Islet of Langerhans (tissue), 1 donor: ENCODE data around the gene NDUFA12.

Experiments
- FAIRE-seq: peaks from one replicate; lab custom pipeline; 2011; peaks lifted over from hg19 to GRCh38; lab: Jason Lieb, UNC

The NDUFA12 gene

GRCh38 chr12:94980577-94980976 is 22.9 kb downstream of the NDUFA12 start:
- peak; percentile 76 for FAIRE-seq

GRCh38 chr12:94979941-94980340 is 23.6 kb downstream of the NDUFA12 start:
- no peak for FAIRE-seq

- no peak for FAIRE-seq
These were observed 25.6 kb downstream of the NDUFA12 start for GRCh38 chr12:94977766-94978468.

GRCh38 chr12:94973221-94973620 is 30.3 kb downstream of the NDUFA12 start:
- FAIRE-seq = no peak

- no peak for FAIRE-seq
These were observed 30.7 kb downstream of the NDUFA12 start for GRCh38 chr12:94972795-94973194.

- no peak for FAIRE-seq
These were observed 31.6 kb downstream of the NDUFA12 start for GRCh38 chr12:94971923-94972322.

DNA sequence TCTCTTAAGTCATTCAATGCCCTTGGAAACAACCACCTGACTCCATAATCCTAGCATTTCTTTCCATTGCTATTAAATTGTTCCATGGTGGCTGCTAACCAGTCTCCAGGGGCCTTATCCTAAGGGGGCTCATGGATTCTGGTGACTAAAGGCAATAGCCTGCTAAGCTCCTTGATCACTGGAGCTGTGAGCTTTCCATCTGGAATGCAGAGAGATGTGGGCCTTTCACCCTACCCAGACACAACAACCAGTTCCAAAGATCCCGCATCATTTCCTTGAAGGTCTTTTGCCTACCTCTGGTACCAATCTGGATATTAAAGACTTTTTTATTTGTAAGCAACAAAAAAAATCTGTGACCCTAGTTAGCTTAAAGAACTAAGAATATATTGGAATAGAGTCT is 32.9 kb downstream of the NDUFA12 start:
- no peak for FAIRE-seq

- no peak for FAIRE-seq
These were observed 34.1 kb downstream of the NDUFA12 start for GRCh38 chr12:94969424-94969823.

GRCh38 chr12:94965982-94966630 is 37.4 kb downstream of the NDUFA12 start:
- FAIRE-seq = no peak

DNA sequence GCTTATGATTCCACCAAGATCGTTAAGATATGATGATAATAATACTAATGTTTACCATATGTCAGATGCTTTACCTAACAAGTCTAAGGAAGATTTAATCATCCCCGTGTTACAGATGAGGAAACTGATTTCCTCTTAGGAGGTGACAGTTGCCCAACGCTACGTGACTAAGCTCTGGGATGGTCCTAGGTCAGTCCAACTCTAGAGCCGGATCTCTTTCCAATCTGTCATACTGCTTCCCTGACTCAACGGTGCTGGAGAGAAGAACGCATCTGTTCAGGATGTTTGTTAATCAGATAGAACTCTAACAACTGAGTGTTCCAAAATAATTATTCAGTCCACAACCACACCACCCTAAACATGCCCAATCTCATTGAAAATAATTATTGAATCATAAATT is 39.8 kb downstream of the NDUFA12 start:
- FAIRE-seq = no peak

GRCh38 chr12:94962670-94963069 is 40.8 kb downstream of the NDUFA12 start:
- no peak for FAIRE-seq

GRCh38 chr12:94961911-94962310 is 41.6 kb downstream of the NDUFA12 start:
- FAIRE-seq = no peak

- no peak for FAIRE-seq
These were observed 42.2 kb downstream of the NDUFA12 start for GRCh38 chr12:94961256-94961824.

DNA sequence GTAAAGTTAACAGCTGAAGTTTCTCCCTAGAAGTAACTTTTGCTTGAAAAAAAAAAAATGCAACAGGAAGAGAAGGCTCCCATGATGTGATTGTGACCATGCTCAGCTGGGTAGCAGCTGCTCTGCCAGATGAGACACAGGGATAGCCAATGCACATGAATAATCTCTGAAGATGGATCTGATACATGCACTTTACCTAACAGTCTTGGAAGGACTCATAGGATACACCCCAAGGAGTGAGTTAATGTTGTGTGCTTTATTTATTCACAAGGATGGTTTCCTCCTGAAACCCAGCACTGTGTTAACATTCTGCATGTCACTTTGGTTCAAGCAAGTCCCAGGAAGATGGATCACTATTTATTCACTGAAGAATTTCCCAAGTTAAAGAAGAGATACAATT is 46.5 kb downstream of the NDUFA12 start:
- FAIRE-seq = no peak

- FAIRE-seq = no peak
These were observed 48.4 kb downstream of the NDUFA12 start for GRCh38 chr12:94954948-94955592.

- no peak for FAIRE-seq
These were observed 49.3 kb downstream of the NDUFA12 start for GRCh38 chr12:94954029-94954685.

- no peak for FAIRE-seq
These were observed 51.2 kb downstream of the NDUFA12 start for GRCh38 chr12:94952325-94952724.

DNA sequence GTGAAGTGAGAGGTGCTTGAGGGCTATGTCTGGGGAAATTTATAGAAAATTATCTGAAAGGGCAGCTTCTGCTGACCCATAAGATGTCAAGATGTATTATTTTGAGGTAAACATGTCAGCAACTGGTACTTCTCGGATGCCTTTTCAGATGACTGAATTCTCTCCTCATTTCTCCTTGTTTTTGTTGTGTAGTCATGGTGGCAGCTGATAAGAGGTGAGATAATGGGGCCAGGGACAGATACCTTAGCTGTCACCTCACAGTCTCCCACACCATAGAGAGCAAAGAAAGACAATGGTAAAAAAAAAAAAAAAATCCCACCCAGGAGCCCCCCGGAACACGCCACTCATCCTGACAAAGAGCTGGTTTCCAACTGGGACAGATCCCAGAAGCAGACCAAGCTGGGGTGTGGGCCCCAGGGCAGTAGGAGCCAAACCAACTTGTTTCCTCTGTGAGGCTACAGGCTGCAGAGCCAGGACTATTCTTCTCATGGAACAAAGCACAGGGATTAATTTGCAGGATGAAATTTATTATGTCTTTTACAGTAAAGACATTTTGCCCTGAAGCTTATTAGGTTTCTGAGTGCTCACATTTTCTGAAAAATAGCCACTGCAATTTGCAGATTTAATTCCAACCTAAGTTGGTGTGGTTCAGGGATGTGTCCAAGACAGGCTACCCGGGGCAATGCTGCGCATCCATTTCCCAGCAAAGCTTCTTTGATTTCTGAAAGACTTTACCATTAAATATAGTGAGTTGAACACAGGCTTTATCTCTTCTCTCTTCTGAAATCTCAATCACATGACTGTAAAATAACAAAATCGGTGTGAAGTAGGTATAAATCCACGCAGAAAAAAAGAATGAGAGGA is 52.2 kb downstream of the NDUFA12 start:
- FAIRE-seq = no peak

- FAIRE-seq = no peak
These were observed 55.2 kb downstream of the NDUFA12 start for GRCh38 chr12:94948232-94948810.

DNA sequence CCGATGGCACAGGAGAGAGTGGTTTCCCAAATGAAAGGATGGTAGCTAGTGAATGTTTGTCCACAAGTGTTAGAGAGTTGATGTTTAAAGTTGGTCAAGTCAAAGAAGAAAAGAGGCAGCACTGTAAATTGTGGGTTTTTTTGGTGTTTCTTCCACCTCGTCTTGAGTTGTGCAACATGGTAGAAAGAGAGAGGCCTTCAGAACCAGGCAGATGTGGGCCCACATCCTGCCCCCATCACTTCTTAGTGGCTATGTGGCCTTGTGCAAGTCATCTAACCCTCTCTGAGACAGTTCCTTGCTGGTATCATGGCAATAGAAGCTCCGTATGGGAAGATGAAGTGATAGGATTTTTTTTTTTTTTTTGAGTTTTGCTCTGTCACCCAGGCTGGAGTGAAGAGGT is 60.8 kb downstream of the NDUFA12 start:
- FAIRE-seq = no peak

GRCh38 chr12:94941440-94941862 is 62.0 kb downstream of the NDUFA12 start:
- no peak for FAIRE-seq
